Activated naive CD4-positive, alpha-beta T cell treated with anti-CD3 and anti-CD28 coated beads, Interleukin-2, amount 10 ng/mL, durations not matched to agents 7 days and 5 days (primary cell): ENCODE data around the gene ZMIZ1.
A peak's percentile ranks its signal among the peaks of the same experiment; 100 is the strongest.
"Not testable (repeated sequence)": the region's sequence is repeated elsewhere in the genome, so short reads cannot be mapped to it uniquely, and the experiment has no call there.

Source experiments
- CTCF ChIA-PET: fragments of 350-600 bp; sonication (Branson Sonifier 250); formaldehyde crosslinking; loops from one replicate; lab custom pipeline; 2021; ENCODE audit warnings: antibody characterized with exemption; lab: Charles Lee
- DNase-seq: peaks from one replicate; pipeline ENCODE4 v3.0.0-alpha.2; 2020
- H3K27ac Mint-ChIP-seq: one replicate; pipeline ENCODE4 v1.8.0; 2021; ENCODE audit warnings: mild to moderate bottlenecking, moderate library complexity, mixed read lengths
- H3K27me3 Mint-ChIP-seq: one replicate; pipeline ENCODE4 v1.8.0; 2021; ENCODE audit warnings: mild to moderate bottlenecking, mixed read lengths
- H3K36me3 Mint-ChIP-seq: one replicate; pipeline ENCODE4 v1.8.0; 2021; ENCODE audit warnings: mixed read lengths
- H3K4me1 Mint-ChIP-seq: one replicate; pipeline ENCODE4 v1.8.0; 2021; ENCODE audit warnings: mixed read lengths
- H3K4me3 Mint-ChIP-seq: one replicate; pipeline ENCODE4 v1.8.0; 2021; ENCODE audit warnings: mild to moderate bottlenecking, moderate library complexity, mixed read lengths
- H3K9me3 Mint-ChIP-seq: one replicate; pipeline ENCODE4 v1.8.0; 2021; ENCODE audit warnings: mixed read lengths

ZMIZ1 gene

GRCh38 chr10:79268161-79268601 is 199.4 kb downstream of the ZMIZ1 start:
- Mint-ChIP-seq H3K27me3 (no peaks in the 10 kb centered on the region), H3K4me1 (peaks cover 14% of the 10 kb centered on the region), H3K36me3 (no peaks in the 10 kb centered on the region), H3K4me3 (no peak overlapping the region), H3K9me3 (no peaks in the 10 kb centered on the region), H3K27ac (no peak overlapping the region)
- no peak for DNase-seq
- CTCF ChIA-PET, result interaction anchor here (1.8 kb wide), 1 partner anchor 19 kb away, joined by 8 read pairs; no protein-coding TSS in a partner anchor

- Mint-ChIP-seq H3K4me1 (peaks cover 14% of the 10 kb centered on the region), H3K27ac (no peak overlapping the region), H3K9me3 (no peaks in the 10 kb centered on the region), H3K4me3 (no peak overlapping the region), H3K36me3 (no peaks in the 10 kb centered on the region), H3K27me3 (no peaks in the 10 kb centered on the region)
- DNase-seq, result no peak
- CTCF ChIA-PET, result interaction anchor here (1.8 kb wide), 1 partner anchor 20 kb away, joined by 8 read pairs; no protein-coding TSS in a partner anchor
Observed at GRCh38 chr10:79268742-79269141, 200.0 kb downstream of the ZMIZ1 start.

GRCh38 chr10:79269443-79269842 is 200.7 kb downstream of the ZMIZ1 start:
- CTCF ChIA-PET, result no interaction called here
- Mint-ChIP-seq H3K9me3 (no peaks in the 10 kb centered on the region), H3K27me3 (no peaks in the 10 kb centered on the region), H3K4me3 (no peak overlapping the region), H3K36me3 (peaks cover 1% of the 10 kb centered on the region), H3K27ac (peak overlapping the region; percentile 51), H3K4me1 (peaks cover 14% of the 10 kb centered on the region)
- no peak for DNase-seq

GRCh38 chr10:79269969-79270368 is 201.2 kb downstream of the ZMIZ1 start:
- no peak overlapping the region for H3K27ac Mint-ChIP-seq
- H3K27me3 Mint-ChIP-seq, result no peaks in the 10 kb centered on the region
- H3K9me3 Mint-ChIP-seq, result no peaks in the 10 kb centered on the region
- H3K36me3 Mint-ChIP-seq, result peaks cover 1% of the 10 kb centered on the region
- no peak overlapping the region for H3K4me3 Mint-ChIP-seq
- no peak for DNase-seq
- CTCF ChIA-PET, result no interaction called here
- H3K4me1 Mint-ChIP-seq, result peaks cover 14% of the 10 kb centered on the region

GRCh38 chr10:79270466-79271246 is 201.9 kb downstream of the ZMIZ1 start:
- Mint-ChIP-seq H3K9me3 (no peaks in the 10 kb centered on the region), H3K4me1 (peaks cover 14% of the 10 kb centered on the region), H3K27ac (no peak overlapping the region), H3K4me3 (no peak overlapping the region), H3K27me3 (no peaks in the 10 kb centered on the region), H3K36me3 (peaks cover 1% of the 10 kb centered on the region)
- DNase-seq, result no peak
- CTCF ChIA-PET, result no interaction called here

GRCh38 chr10:79272353-79272752 is 203.6 kb downstream of the ZMIZ1 start:
- no peak for DNase-seq
- Mint-ChIP-seq H3K36me3 (peaks cover 1% of the 10 kb centered on the region), H3K4me1 (peaks cover 5% of the 10 kb centered on the region), H3K27ac (no peak overlapping the region), H3K27me3 (no peaks in the 10 kb centered on the region), H3K9me3 (no peaks in the 10 kb centered on the region), H3K4me3 (no peak overlapping the region)
- CTCF ChIA-PET, result interaction anchor here (0.9 kb wide), 1 partner anchor 10 kb away, joined by 3 read pairs; no protein-coding TSS in a partner anchor

GRCh38 chr10:79273604-79274003 is 204.8 kb downstream of the ZMIZ1 start:
- no peak overlapping the region for H3K27ac Mint-ChIP-seq
- H3K36me3 Mint-ChIP-seq, result peaks cover 2% of the 10 kb centered on the region
- CTCF ChIA-PET, result no interaction called here
- H3K4me3 Mint-ChIP-seq, result no peak overlapping the region
- no peaks in the 10 kb centered on the region for H3K9me3 Mint-ChIP-seq
- H3K27me3 Mint-ChIP-seq, result no peaks in the 10 kb centered on the region
- peaks cover 2% of the 10 kb centered on the region for H3K4me1 Mint-ChIP-seq
- DNase-seq, result no peak

- no peak for DNase-seq
- CTCF ChIA-PET, result no interaction called here
- no peak overlapping the region for H3K27ac Mint-ChIP-seq
Observed at GRCh38 chr10:79274279-79275104, 205.7 kb downstream of the ZMIZ1 start.

GRCh38 chr10:79275105-79275430 is 206.3 kb downstream of the ZMIZ1 start:
- H3K36me3 Mint-ChIP-seq, result peaks cover 6% of the 10 kb centered on the region
- CTCF ChIA-PET, result no interaction called here
- no peaks in the 10 kb centered on the region for H3K9me3 Mint-ChIP-seq

More at GRCh38 chr10:79274279-79275104, 205.7 kb downstream of the ZMIZ1 start:
- peaks cover 5% of the 10 kb centered on the region for H3K36me3 Mint-ChIP-seq
- no peaks in the 10 kb centered on the region for H3K4me1 Mint-ChIP-seq
- H3K4me3 Mint-ChIP-seq, result no peak overlapping the region
- H3K27me3 Mint-ChIP-seq, result no peaks in the 10 kb centered on the region
- no peaks in the 10 kb centered on the region for H3K9me3 Mint-ChIP-seq

GRCh38 chr10:79275431-79275851 is 206.7 kb downstream of the ZMIZ1 start:
- CTCF ChIA-PET, result no interaction called here
- H3K4me3 Mint-ChIP-seq, result no peak overlapping the region
- no peak for DNase-seq
- no peaks in the 10 kb centered on the region for H3K27me3 Mint-ChIP-seq
- H3K4me1 Mint-ChIP-seq, result no peaks in the 10 kb centered on the region
- peaks cover 6% of the 10 kb centered on the region for H3K36me3 Mint-ChIP-seq
- no peaks in the 10 kb centered on the region for H3K9me3 Mint-ChIP-seq
- no peak overlapping the region for H3K27ac Mint-ChIP-seq

More at GRCh38 chr10:79275105-79275430, 206.3 kb downstream of the ZMIZ1 start:
- no peaks in the 10 kb centered on the region for H3K27me3 Mint-ChIP-seq
- DNase-seq, result no peak
- no peak overlapping the region for H3K4me3 Mint-ChIP-seq
- H3K4me1 Mint-ChIP-seq, result no peaks in the 10 kb centered on the region
- no peak overlapping the region for H3K27ac Mint-ChIP-seq

- H3K36me3 Mint-ChIP-seq, result peaks cover 18% of the 10 kb centered on the region
- CTCF ChIA-PET, result no interaction called here
Observed at GRCh38 chr10:79277579-79278269, 209.0 kb downstream of the ZMIZ1 start.

GRCh38 chr10:79279047-79279446 is 210.3 kb downstream of the ZMIZ1 start:
- H3K27ac Mint-ChIP-seq, H3K9me3 Mint-ChIP-seq, H3K27me3 Mint-ChIP-seq, H3K4me1 Mint-ChIP-seq, H3K4me3 Mint-ChIP-seq, DNase-seq, CTCF ChIA-PET: not testable (repeated sequence)
- peaks cover 18% of the 10 kb centered on the region for H3K36me3 Mint-ChIP-seq

More at GRCh38 chr10:79277579-79278269, 209.0 kb downstream of the ZMIZ1 start:
- Mint-ChIP-seq H3K4me3 (no peak overlapping the region), H3K4me1 (no peaks in the 10 kb centered on the region), H3K27me3 (no peaks in the 10 kb centered on the region), H3K9me3 (no peaks in the 10 kb centered on the region), H3K27ac (no peak overlapping the region)
- DNase-seq, result no peak

- Mint-ChIP-seq H3K36me3 (peaks cover 17% of the 10 kb centered on the region), H3K27me3 (no peaks in the 10 kb centered on the region), H3K9me3 (no peaks in the 10 kb centered on the region), H3K27ac (no peak overlapping the region), H3K4me3 (no peak overlapping the region), H3K4me1 (peaks cover 27% of the 10 kb centered on the region)
- no peak for DNase-seq
- CTCF ChIA-PET, result interaction anchor here (1.7 kb wide), 1 partner anchor 11 kb away, joined by 6 read pairs; no protein-coding TSS in a partner anchor
Observed at GRCh38 chr10:79280956-79281355, 212.2 kb downstream of the ZMIZ1 start.

- no peak for DNase-seq
- H3K9me3 Mint-ChIP-seq, result no peaks in the 10 kb centered on the region
- peaks cover 41% of the 10 kb centered on the region for H3K4me1 Mint-ChIP-seq
- H3K36me3 Mint-ChIP-seq, result peaks cover 20% of the 10 kb centered on the region
- CTCF ChIA-PET, result interaction anchor here (1.4 to 1.7 kb wide), 2 partner anchors 10 to 33 kb away, joined by 6 read pairs; no protein-coding TSS in a partner anchor
- H3K27me3 Mint-ChIP-seq, result no peaks in the 10 kb centered on the region
- H3K27ac Mint-ChIP-seq, result no peak overlapping the region
- no peak overlapping the region for H3K4me3 Mint-ChIP-seq
Observed at GRCh38 chr10:79282388-79282787, 213.6 kb downstream of the ZMIZ1 start.
